AG04450 (cell line): Measurements from ENCODE around the gene BTG3. TPM values are rescaled to one million over a fixed set of nuclear protein-coding genes. Genes with fewer than 3 reads are reported as not detected.
A peak's percentile ranks its signal among the peaks of the same experiment; 100 is the strongest.

ENCODE experiments used
- CTCF ChIA-PET: fragments of 300-600, 350-600 bp; formaldehyde crosslinking; extraction: SDS; loops from one replicate; lab custom pipeline; 2022; ENCODE audit warnings: antibody characterized with exemption, inconsistent platforms; lab: Charles Lee
- POLR2A ChIA-PET: fragments of 350-600 bp; formaldehyde crosslinking; extraction: SDS; loops from one replicate; lab custom pipeline; 2021; ENCODE audit warnings: antibody characterized with exemption, inconsistent platforms; lab: Yijun Ruan, JAX
- DNase-seq: peaks from one replicate; pipeline ENCODE4 v3.0.0-alpha.2; 2011; ENCODE audit warnings: low read depth, low spot score
- H3K27ac ChIP-seq: one replicate; pipeline ENCODE4 v1.5.1; 2012; ENCODE audit warnings: low read depth, low read length, control low read depth
- H3K27me3 ChIP-seq: one replicate; pipeline ENCODE4 v1.6.0; 2012; ENCODE audit warnings: low read length; ENCODE audit not compliant: control insufficient read depth, insufficient read depth
- H3K4me3 ChIP-seq: 2 replicates; pipeline ENCODE4 v1.5.1; 2011; ENCODE audit warnings: mild to moderate bottlenecking, low read depth, low read length, control low read depth
- H3K9me3 ChIP-seq: 2 replicates; pipeline ENCODE4 v1.5.1; 2012; ENCODE audit warnings: low read length; ENCODE audit not compliant: control insufficient read depth, insufficient read depth
- polyA plus RNA-seq: library from polyadenylated mRNA; depleted of rRNA; stranded (reverse); fragments of >200 nt; gene quantifications from 2 replicates; pipeline ENCODE4 v1.2.3, GENCODE V29; 2011
- TF ChIP-seq, protein P1 (sequence below): IDR thresholded peaks from 2 replicates; pipeline ENCODE4 v1.5.1; 2011; ENCODE audit warnings: low read depth, low read length, control low read depth, inconsistent platforms

The BTG3 gene
- polyA plus RNA-seq, 1 experiment, result 59.0 TPM

DNA sequence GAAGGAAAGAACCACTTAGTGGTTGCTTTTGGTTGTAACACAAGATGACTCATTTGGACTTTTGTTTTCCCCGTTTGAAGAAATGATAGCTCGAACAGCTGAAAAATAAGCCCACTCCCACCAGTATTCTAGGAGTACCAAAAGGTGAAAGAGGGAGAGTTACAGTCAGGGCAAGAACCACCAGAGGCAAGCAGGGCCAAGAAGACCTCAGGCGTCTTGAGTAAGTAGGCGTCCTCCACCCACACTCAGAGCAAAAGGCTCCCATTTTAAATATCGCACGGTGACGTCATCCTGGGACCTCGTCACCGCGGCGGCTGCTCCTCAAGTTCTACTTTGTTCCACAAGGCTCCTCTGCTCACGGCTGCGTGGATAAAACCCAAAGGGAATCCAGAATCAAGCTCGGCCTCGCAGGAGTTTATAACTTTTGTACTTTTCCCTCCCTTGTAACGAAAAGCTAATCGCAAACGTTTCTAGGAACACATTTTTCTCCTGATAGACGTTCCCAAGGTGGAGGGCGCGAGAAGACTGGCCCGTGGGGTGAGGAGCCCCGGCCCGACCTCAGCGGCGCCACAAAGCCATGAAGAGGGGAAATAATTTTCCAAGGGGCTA lies 1.2 kb downstream of the BTG3 start:
- ChIA-PET CTCF (interaction anchor here (2.0 to 3.7 kb wide), 2 partner anchors 26 to 224 kb away, joined by 7 to 27 read pairs; no protein-coding TSS in a partner anchor), POLR2A (no interaction called here)
- no peaks in the 10 kb centered on the region for H3K27me3 ChIP-seq
- TF ChIP-seq, protein P1, sequence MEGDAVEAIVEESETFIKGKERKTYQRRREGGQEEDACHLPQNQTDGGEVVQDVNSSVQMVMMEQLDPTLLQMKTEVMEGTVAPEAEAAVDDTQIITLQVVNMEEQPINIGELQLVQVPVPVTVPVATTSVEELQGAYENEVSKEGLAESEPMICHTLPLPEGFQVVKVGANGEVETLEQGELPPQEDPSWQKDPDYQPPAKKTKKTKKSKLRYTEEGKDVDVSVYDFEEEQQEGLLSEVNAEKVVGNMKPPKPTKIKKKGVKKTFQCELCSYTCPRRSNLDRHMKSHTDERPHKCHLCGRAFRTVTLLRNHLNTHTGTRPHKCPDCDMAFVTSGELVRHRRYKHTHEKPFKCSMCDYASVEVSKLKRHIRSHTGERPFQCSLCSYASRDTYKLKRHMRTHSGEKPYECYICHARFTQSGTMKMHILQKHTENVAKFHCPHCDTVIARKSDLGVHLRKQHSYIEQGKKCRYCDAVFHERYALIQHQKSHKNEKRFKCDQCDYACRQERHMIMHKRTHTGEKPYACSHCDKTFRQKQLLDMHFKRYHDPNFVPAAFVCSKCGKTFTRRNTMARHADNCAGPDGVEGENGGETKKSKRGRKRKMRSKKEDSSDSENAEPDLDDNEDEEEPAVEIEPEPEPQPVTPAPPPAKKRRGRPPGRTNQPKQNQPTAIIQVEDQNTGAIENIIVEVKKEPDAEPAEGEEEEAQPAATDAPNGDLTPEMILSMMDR, result no peak
- peak overlapping the region; percentile 86 for H3K27ac ChIP-seq
- H3K9me3 ChIP-seq, result peaks cover 2% of the 10 kb centered on the region; the same call in 1 of the 2 replicates
- H3K4me3 ChIP-seq, result peak overlapping the region; percentile 63
- peak; percentile 77 for DNase-seq

DNA sequence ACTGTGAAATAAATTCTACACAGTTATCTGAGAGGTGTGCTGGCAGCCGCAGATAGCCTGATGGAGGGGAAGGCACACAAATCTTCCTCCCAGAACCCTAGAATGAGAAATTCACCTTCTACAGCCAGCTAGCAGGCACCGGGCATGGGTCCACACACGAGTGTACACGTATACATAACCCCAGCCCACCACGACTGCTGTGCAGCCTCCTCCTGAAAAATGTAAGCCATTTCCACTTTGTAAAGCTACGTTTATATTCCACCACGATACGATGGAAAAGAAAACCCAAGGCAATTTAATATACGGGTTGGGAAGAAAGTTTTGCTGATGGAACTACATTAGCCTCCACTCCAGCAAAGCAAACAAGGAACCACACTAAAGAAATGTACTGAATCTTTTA lies 1.8 kb downstream of the BTG3 start:
- DNase-seq, result no peak
- Histone ChIP-seq H3K9me3 (peaks cover 2% of the 10 kb centered on the region; the same call in 1 of the 2 replicates), H3K27me3 (no peaks in the 10 kb centered on the region), H3K27ac (peak overlapping the region; percentile 86), H3K4me3 (peak overlapping the region; percentile 63)
- ChIA-PET POLR2A (no interaction called here), CTCF (interaction anchor here (2.0 to 3.7 kb wide), 2 partner anchors 25 to 223 kb away, joined by 7 to 27 read pairs; no protein-coding TSS in a partner anchor)
- TF ChIP-seq, protein P1, result no peak

- ChIA-PET CTCF (interaction anchor here (2.0 to 3.7 kb wide), 2 partner anchors 24 to 222 kb away, joined by 7 to 27 read pairs; no protein-coding TSS in a partner anchor), POLR2A (no interaction called here)
- no peak for DNase-seq
- Histone ChIP-seq H3K4me3 (no peak overlapping the region), H3K9me3 (peaks cover 2% of the 10 kb centered on the region; the same call in 1 of the 2 replicates), H3K27me3 (no peaks in the 10 kb centered on the region), H3K27ac (no peak overlapping the region)
- TF ChIP-seq, protein P1, result no peak
These were observed 3.0 kb downstream of the BTG3 start for GRCh38 chr21:17609681-17610080.

DNA sequence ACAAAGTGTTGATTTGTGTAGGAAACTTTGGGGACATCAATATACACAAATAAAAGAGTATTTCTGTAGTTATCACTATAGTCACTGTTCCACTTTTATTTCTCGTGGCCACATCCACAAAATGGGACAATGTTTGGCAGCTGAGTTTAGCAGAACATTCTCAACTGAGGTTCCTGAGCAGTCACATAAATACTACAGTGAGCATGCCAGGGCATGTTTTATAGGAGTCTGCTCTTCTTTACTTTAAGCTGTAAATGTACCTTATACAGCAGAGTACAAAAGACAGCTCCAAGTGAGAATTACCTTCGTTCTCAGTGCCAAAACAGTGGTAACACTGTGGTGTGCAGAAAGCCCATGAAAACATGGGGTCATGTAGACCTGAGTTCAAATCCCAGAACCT lies 5.0 kb downstream of the BTG3 start:
- POLR2A ChIA-PET, result no interaction called here
- H3K27me3 ChIP-seq, result no peaks in the 10 kb centered on the region
- no peak for DNase-seq
- H3K4me3 ChIP-seq, result no peak overlapping the region
- CTCF ChIA-PET, result interaction anchor here (1.4 kb wide), 1 partner anchor 22 kb away, joined by 4 read pairs; no protein-coding TSS in a partner anchor
- TF ChIP-seq, protein P1, result no peak
- H3K9me3 ChIP-seq, result peaks cover 2% of the 10 kb centered on the region; the same call in 1 of the 2 replicates
- no peak overlapping the region for H3K27ac ChIP-seq

GRCh38 chr21:17602874-17603273 lies 9.8 kb downstream of the BTG3 start:
- POLR2A ChIA-PET, result interaction anchor here (0.6 kb wide), 1 partner anchor 111 kb away, joined by 3 read pairs; no protein-coding TSS in a partner anchor
- Histone ChIP-seq H3K9me3 (no peaks in the 10 kb centered on the region), H3K27me3 (no peaks in the 10 kb centered on the region), H3K27ac (no peak overlapping the region), H3K4me3 (no peak overlapping the region)
- TF ChIP-seq, protein P1, result no peak
- CTCF ChIA-PET, result interaction anchor here (1.1 to 1.3 kb wide), 2 partner anchors 216 to 322 kb away, joined by 3 to 6 read pairs; no protein-coding TSS in a partner anchor
- no peak for DNase-seq
